GM13977 (cell line): ENCODE measurements around the gene NOS3.

Experiments used
- DNase-seq: peaks from one replicate; pipeline ENCODE4 v3.0.0; 2012; ENCODE audit warnings: low spot score
- in situ Hi-C: fragments of 300-500 bp; cut with MboI; formaldehyde crosslinking; loops from one replicate; pipeline ENCODE4 v1.12.0; 2022; ENCODE audit warnings: low sequenced_read_pairs, low pct_unique_long_range_greater_than_20kb, mixed read lengths, inconsistent platforms; ENCODE audit not compliant: unreplicated experiment
- TF ChIP-seq, protein P1 (sequence below): IDR thresholded peaks from 2 replicates; pipeline ENCODE4 v1.5.1; 2012; ENCODE audit warnings: mild to moderate bottlenecking, control low read depth; ENCODE audit not compliant: insufficient read depth; ENCODE audit errors: extremely low read depth, missing control alignments

Gene NOS3

DNA sequence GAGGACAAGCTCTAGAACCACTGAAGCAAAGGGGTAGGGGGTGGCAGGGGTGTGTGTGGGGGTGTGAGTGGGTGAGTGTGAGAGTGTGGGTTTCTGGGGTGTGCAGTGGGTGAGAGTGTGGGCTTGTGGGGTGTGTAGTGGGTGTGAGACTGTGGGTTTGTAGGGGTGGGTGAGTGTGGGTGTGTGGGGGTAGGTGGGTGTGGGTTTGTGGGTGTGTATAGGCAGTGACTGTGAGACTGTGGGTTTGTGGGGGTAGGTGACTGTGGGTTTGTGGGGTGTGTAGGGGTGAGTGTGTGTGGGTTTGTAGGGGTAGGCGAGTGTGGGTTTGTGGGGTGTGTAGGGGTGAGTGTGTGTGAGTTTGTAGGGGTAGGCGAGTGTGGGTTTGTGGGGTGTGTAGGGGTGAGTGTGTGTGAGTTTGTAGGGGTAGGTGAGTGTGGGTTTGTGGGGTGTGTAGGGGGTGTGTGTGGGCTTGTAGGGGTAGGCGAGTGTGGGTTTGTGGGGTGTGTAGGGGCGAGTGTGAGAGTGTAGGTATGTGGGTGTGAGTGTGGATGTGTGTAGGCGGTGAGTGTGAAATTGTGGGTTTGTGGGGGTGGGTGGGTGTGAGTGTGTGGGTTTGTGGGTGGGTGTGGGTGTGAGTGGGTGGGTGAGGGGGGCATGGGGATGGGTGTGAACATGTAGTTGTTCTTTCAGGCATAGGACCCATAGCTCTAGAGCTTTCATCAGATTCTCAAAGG is 8.8 kb downstream of the NOS3 start:
- in situ Hi-C loops = no loop called here

GRCh38 chr7:151000897-151001495 is 10.2 kb downstream of the NOS3 start:
- TF ChIP-seq, protein P1, sequence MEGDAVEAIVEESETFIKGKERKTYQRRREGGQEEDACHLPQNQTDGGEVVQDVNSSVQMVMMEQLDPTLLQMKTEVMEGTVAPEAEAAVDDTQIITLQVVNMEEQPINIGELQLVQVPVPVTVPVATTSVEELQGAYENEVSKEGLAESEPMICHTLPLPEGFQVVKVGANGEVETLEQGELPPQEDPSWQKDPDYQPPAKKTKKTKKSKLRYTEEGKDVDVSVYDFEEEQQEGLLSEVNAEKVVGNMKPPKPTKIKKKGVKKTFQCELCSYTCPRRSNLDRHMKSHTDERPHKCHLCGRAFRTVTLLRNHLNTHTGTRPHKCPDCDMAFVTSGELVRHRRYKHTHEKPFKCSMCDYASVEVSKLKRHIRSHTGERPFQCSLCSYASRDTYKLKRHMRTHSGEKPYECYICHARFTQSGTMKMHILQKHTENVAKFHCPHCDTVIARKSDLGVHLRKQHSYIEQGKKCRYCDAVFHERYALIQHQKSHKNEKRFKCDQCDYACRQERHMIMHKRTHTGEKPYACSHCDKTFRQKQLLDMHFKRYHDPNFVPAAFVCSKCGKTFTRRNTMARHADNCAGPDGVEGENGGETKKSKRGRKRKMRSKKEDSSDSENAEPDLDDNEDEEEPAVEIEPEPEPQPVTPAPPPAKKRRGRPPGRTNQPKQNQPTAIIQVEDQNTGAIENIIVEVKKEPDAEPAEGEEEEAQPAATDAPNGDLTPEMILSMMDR = no peak
- no peak for DNase-seq
- in situ Hi-C loops = no loop called here

More for the DNA sequence above, 8.8 kb downstream of the NOS3 start:
- TF ChIP-seq, protein P1 = no peak
- DNase-seq = no peak

DNA sequence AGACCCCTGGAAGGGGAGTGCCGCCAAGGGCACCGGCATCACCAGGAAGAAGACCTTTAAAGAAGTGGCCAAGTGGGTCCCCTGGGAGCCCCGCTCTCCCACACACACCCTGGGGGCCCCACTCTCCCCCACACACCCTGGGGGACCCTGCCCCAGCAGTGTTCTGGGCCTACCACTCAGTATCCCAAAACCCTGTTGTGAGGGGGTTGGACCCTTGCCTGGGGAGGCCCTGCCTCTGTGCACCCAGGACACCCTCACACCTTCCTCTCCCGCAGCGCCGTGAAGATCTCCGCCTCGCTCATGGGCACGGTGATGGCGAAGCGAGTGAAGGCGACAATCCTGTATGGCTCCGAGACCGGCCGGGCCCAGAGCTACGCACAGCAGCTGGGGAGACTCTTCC is 10.7 kb downstream of the NOS3 start:
- TF ChIP-seq, protein P1 = no peak
- in situ Hi-C loops = no loop called here
- DNase-seq = no peak

- TF ChIP-seq, protein P1 = no peak
- in situ Hi-C loops = no loop called here
- no peak for DNase-seq
Observed at GRCh38 chr7:151003572-151003971, 12.8 kb downstream of the NOS3 start.

DNA sequence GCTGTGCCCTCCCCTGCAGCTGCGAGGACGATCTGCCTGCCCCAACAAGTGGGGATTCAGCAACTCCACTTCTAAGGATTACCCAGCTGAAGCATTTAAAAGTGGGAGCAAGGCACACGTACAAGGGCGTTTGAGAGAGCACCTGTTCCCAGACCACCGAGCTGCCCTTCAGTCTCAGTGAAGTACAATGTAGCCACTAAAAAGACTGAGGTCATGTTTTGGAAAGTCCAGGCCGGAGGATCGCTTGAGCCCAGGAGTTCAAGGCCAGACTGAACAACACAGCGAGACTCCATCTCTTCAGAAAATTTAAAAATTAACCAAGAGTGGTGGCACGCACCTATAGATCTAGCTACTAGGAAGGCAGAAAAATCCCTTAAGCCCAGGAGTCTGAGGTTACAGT is 14.7 kb downstream of the NOS3 start:
- TF ChIP-seq, protein P1 = no peak
- DNase-seq = no peak
- in situ Hi-C loops = no loop called here

- TF ChIP-seq, protein P1 = no peak
- in situ Hi-C loops = no loop called here
- DNase-seq = no peak
Observed at GRCh38 chr7:151006590-151007300, 15.9 kb downstream of the NOS3 start.
